Caco-2 (cell line): Measurements from ENCODE around the gene DMWD. TPM values are rescaled to one million over a fixed set of nuclear protein-coding genes. Genes with fewer than 3 reads are reported as not detected.

Experiments
- BruUV-seq: library from RNA; stranded (reverse); fragments of 400-500 nt; replicated peaks from 2 replicates; lab custom pipeline; 2021; lab: Mats Ljungman, UMichigan
- CTCF ChIA-PET: fragments of 300-600 bp; sonication (Branson Sonifier 250); formaldehyde crosslinking; loops from one replicate; lab custom pipeline; 2022; ENCODE audit warnings: antibody characterized with exemption; lab: Charles Lee
- POLR2A ChIA-PET: fragments of 300-600 bp; sonication (Branson Sonifier 250); formaldehyde crosslinking; loops from one replicate; lab custom pipeline; 2022; ENCODE audit warnings: antibody characterized with exemption; lab: Charles Lee
- DNase-seq, 2 experiments: peaks; one replicate each; pipeline versions ENCODE4 v3.0.0 to v3.0.0-alpha.2; 2020 to 2022
- H3K27me3 ChIP-seq: replicated peaks from 2 replicates; pipeline ENCODE4 v1.6.0; 2011; ENCODE audit warnings: low read length; ENCODE audit not compliant: control insufficient read depth, insufficient read depth
- H3K36me3 ChIP-seq: 2 replicates; pipeline ENCODE4 v1.5.1; 2011; ENCODE audit warnings: low read length; ENCODE audit not compliant: control insufficient read depth, insufficient read depth
- H3K4me1 ChIP-seq: fragments of 250-450 bp; sonication (Bioruptor Pico); 2 replicates; pipeline ENCODE4 v1.5.1; 2020; ENCODE audit warnings: mild to moderate bottlenecking
- H3K4me3 ChIP-seq: 2 replicates; pipeline ENCODE4 v1.5.1; 2011; ENCODE audit warnings: low read depth, mild to moderate bottlenecking, control low read depth, low read length
- H3K9me3 ChIP-seq: fragments of 250-450 bp; sonication (Bioruptor Pico); 2 replicates; pipeline ENCODE4 v1.5.1; 2020; ENCODE audit warnings: mild to moderate bottlenecking, moderate library complexity
- H3K27ac Mint-ChIP-seq: one replicate; pipeline ENCODE4 v1.8.0; 2022; ENCODE audit warnings: mixed read lengths; ENCODE audit not compliant: unreplicated experiment
- H3K27me3 Mint-ChIP-seq: one replicate; pipeline ENCODE4 v1.8.0; 2022; ENCODE audit warnings: mixed read lengths; ENCODE audit not compliant: insufficient read depth, unreplicated experiment
- H3K36me3 Mint-ChIP-seq: one replicate; pipeline ENCODE4 v1.8.0; 2022; ENCODE audit warnings: mild to moderate bottlenecking, mixed read lengths; ENCODE audit not compliant: insufficient read depth, unreplicated experiment
- H3K4me1 Mint-ChIP-seq: one replicate; pipeline ENCODE4 v1.8.0; 2022; ENCODE audit warnings: low read depth, mixed read lengths; ENCODE audit not compliant: unreplicated experiment
- H3K4me3 Mint-ChIP-seq: one replicate; pipeline ENCODE4 v1.8.0; 2022; ENCODE audit warnings: mild to moderate bottlenecking, moderate library complexity, mixed read lengths; ENCODE audit not compliant: unreplicated experiment
- H3K9me3 Mint-ChIP-seq: one replicate; pipeline ENCODE4 v1.8.0; 2022; ENCODE audit warnings: mixed read lengths; ENCODE audit not compliant: unreplicated experiment
- CTCF ChIP-seq, 2 experiments: fragments of 200-600 bp in 1 of 2; IDR thresholded peaks; 1 replicate in 1 of 2; 2 replicates in 1 of 2; pipeline versions ENCODE4 v1.5.1 to v1.8.0; 2011 to 2022; ENCODE audit warnings: antibody characterized with exemption in 1 of 2, control low read depth in 1 of 2, inconsistent platforms in 1 of 2, low read depth in 1 of 2, low read length in 1 of 2, mild to moderate bottlenecking in 1 of 2, moderate library complexity in 1 of 2; ENCODE audit not compliant: insufficient read depth in 1 of 2, severe bottlenecking in 1 of 2, unreplicated experiment in 1 of 2
- intact Hi-C: fragments of 100-400 bp; cut with micrococcal nuclease; formaldehyde crosslinking; loops from one replicate; pipeline ENCODE4 v1.10.0; 2022; ENCODE audit not compliant: unreplicated experiment
- total RNA-seq: library from RNA; stranded (reverse); gene quantifications from 2 replicates; pipeline ENCODE4 v1.2.3, GENCODE V29; 2022

The DMWD gene
- total RNA-seq, 1 experiment from 2014 or later: 76.3 TPM

- ChIA-PET CTCF (interaction anchor here (0.6 kb wide), 2 partner anchors 51 to 54 kb away, joined by 3 to 4 read pairs; no protein-coding TSS in a partner anchor), POLR2A (interaction anchor here (1.2 kb wide), 1 partner anchor 58 kb away, joined by 3 read pairs; no protein-coding TSS in a partner anchor)
- Histone ChIP-seq H3K9me3 (no peaks in the 10 kb centered on the region), H3K4me1 (no peaks in the 10 kb centered on the region), H3K4me3 (no peak overlapping the region), H3K27me3 (no peaks in the 10 kb centered on the region), H3K36me3 (peaks cover 6% of the 10 kb centered on the region)
- peaks cover 79% of the 10 kb centered on the region for H3K36me3 Mint-ChIP-seq
- H3K27ac Mint-ChIP-seq: no peak overlapping the region
- no peak for DNase-seq
- TF ChIP-seq CTCF (IDR thresholded peaks at IDR 0.05; ENCODE audit: insufficient read depth in 1 of 2, low read depth in 1 of 2, low read length in 1 of 2, severe bottlenecking in 1 of 2, unreplicated experiment in 1 of 2): no peak
- intact Hi-C loops: no loop called here
- H3K27me3 Mint-ChIP-seq: no peaks in the 10 kb centered on the region
- no peaks in the 10 kb centered on the region for H3K9me3 Mint-ChIP-seq
- no peaks in the 10 kb centered on the region for H3K4me1 Mint-ChIP-seq
- no peak overlapping the region for H3K4me3 Mint-ChIP-seq
- no TSS peak for BruUV-seq
These were observed 32.1 kb upstream of the DMWD start for GRCh38 chr19:45824531-45825262.

- H3K9me3 ChIP-seq: no peaks in the 10 kb centered on the region
- POLR2A ChIA-PET: interaction anchor here (1.2 kb wide), 1 partner anchor 59 kb away, joined by 3 read pairs; no protein-coding TSS in a partner anchor
- Mint-ChIP-seq H3K4me3 (no peak overlapping the region), H3K27ac (no peak overlapping the region), H3K9me3 (no peaks in the 10 kb centered on the region), H3K36me3 (peaks cover 79% of the 10 kb centered on the region), H3K27me3 (no peaks in the 10 kb centered on the region), H3K4me1 (peaks cover 6% of the 10 kb centered on the region)
- no peaks in the 10 kb centered on the region for H3K4me1 ChIP-seq
- intact Hi-C loops: no loop called here
- peaks cover 6% of the 10 kb centered on the region for H3K36me3 ChIP-seq
- CTCF ChIA-PET: interaction anchor here (0.6 kb wide), 1 partner anchor 53 kb away, joined by 3 read pairs; no protein-coding TSS in a partner anchor
- no peaks in the 10 kb centered on the region for H3K27me3 ChIP-seq
- no peak for TF ChIP-seq CTCF (IDR thresholded peaks at IDR 0.05; ENCODE audit: insufficient read depth in 1 of 2, low read depth in 1 of 2, low read length in 1 of 2, severe bottlenecking in 1 of 2, unreplicated experiment in 1 of 2)
- no peak overlapping the region for H3K4me3 ChIP-seq
- BruUV-seq: no TSS peak
- no peak for DNase-seq
These were observed 31.4 kb upstream of the DMWD start for GRCh38 chr19:45824041-45824471.

- Mint-ChIP-seq H3K4me1 (peaks cover 7% of the 10 kb centered on the region), H3K36me3 (peaks cover 77% of the 10 kb centered on the region), H3K27me3 (no peaks in the 10 kb centered on the region), H3K27ac (no peak overlapping the region), H3K4me3 (no peak overlapping the region), H3K9me3 (no peaks in the 10 kb centered on the region)
- no TSS peak for BruUV-seq
- no peaks in the 10 kb centered on the region for H3K4me1 ChIP-seq
- no peaks in the 10 kb centered on the region for H3K27me3 ChIP-seq
- intact Hi-C loops: no loop called here
- no peak for TF ChIP-seq CTCF (IDR thresholded peaks at IDR 0.05; ENCODE audit: insufficient read depth in 1 of 2, low read depth in 1 of 2, low read length in 1 of 2, severe bottlenecking in 1 of 2, unreplicated experiment in 1 of 2)
- no peaks in the 10 kb centered on the region for H3K9me3 ChIP-seq
- ChIA-PET POLR2A (interaction anchor here (0.5 kb wide), 1 partner anchor 53 kb away, joined by 3 read pairs; no protein-coding TSS in a partner anchor), CTCF (no interaction called here)
- H3K4me3 ChIP-seq: no peak overlapping the region
- peaks cover 4% of the 10 kb centered on the region for H3K36me3 ChIP-seq
- no peak for DNase-seq
These were observed 30.5 kb upstream of the DMWD start for GRCh38 chr19:45823182-45823581.
